ENCODE data around the gene MKNK1. TPM values are rescaled to one million over a fixed set of nuclear protein-coding genes. Genes with fewer than 3 reads are reported as not detected.

The MKNK1 gene
- total RNA-seq, 1 experiment from 2014 or later, result 12.9 TPM

DNA sequence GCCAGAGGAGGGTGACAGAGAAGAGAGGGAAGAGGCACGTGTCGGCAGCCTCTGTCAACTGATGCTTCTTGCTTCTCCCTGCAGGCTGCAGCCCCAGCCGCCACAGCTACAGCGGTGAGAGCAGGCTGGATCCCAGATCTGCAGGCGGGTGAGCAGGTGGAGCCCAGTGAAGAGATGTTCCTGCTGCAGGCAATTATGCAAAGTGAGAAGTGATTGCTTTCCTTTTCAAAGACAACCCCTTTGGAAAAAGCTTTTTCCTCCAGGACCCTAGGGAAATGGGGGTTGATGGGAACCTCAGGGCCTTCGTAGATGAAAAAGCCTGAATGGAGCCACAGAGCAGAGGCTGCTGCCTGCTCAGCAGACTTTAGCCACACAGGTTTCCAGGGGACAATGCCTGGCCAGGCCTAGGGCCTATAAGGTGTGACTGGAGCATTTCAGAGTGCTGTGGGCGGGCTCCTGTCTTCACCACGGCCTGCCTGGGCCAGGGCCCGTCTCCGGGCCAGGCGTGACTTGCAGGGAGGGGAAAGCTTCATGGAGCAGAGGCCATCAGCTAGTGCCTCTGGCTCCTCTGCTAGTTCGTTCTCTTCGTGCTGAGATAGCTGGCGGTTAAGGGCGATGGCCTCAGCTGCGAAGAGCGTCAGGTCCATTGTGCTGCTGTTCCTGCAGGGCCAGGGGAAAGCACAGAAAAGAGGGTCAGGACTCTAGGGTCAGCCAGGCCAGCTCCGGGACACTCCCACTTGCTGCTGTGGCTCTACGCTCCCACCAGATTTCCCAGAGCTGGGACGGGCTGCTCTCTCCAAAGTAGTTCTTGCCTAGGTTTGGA is 45.7 kb downstream of the MKNK1 start:
- no peak overlapping the region for H3K4me3 Mint-ChIP-seq
- Histone ChIP-seq H3T11ph (ENCODE audit: low read length) (no peak overlapping the region), H4K91ac (ENCODE audit: insufficient read length, low read depth, low read length) (no peak overlapping the region), H4K20me1 (ENCODE audit: control insufficient read depth, insufficient read depth, insufficient read length) (no peaks in the 10 kb centered on the region), H2BK20ac (ENCODE audit: low read depth, low read length, poor library complexity, severe bottlenecking) (no peak overlapping the region), H3K18ac (ENCODE audit: insufficient read length, low read depth, low read length) (no peak overlapping the region), H3K4me1 (ENCODE audit: insufficient read depth, low read length) (0 out of 2 replicates have a peak, but pooled peaks cover 2% of the 10 kb centered on the region), H3K23ac (ENCODE audit: insufficient read length, low read depth, low read length) (no peak overlapping the region), H3K27me3 (ENCODE audit: insufficient read depth, low read length) (no peaks in the 10 kb centered on the region), H2BK120ac (ENCODE audit: low read depth, low read length, poor library complexity, severe bottlenecking) (no peak overlapping the region), H3K79me1 (ENCODE audit: insufficient read depth, low read depth, low read length, poor library complexity, severe bottlenecking) (no peaks in the 10 kb centered on the region), H3K4me2 (ENCODE audit: insufficient read depth, insufficient read length, low read length) (no peak overlapping the region), H3K23me2 (ENCODE audit: insufficient read length, low read depth, low read length, poor library complexity, severe bottlenecking) (no peaks in the 10 kb centered on the region), H3K14ac (ENCODE audit: insufficient read depth, low read length) (no peak overlapping the region), H4K8ac (replicated peaks; ENCODE audit: insufficient read length, low read depth, low read length) (no peak overlapping the region), H2BK12ac (ENCODE audit: insufficient read length, low read depth, low read length) (no peak overlapping the region), H3K4ac (ENCODE audit: low read depth, low read length) (no peak overlapping the region), H3K9ac (ENCODE audit: extremely low read depth, insufficient read length, low read length) (no peak overlapping the region), H4K5ac (ENCODE audit: insufficient read length, low read depth, low read length) (no peak overlapping the region), H2BK15ac (ENCODE audit: low read depth, low read length) (no peak overlapping the region), H3K56ac (ENCODE audit: insufficient read length, low read depth, low read length) (no peak overlapping the region), H3K79me2 (ENCODE audit: insufficient read depth, low read length) (no peaks in the 10 kb centered on the region), H2BK5ac (ENCODE audit: insufficient read length, low read length) (no peak overlapping the region), H2AK5ac (ENCODE audit: insufficient read length, low read length) (no peak overlapping the region), H3K27ac (ENCODE audit: insufficient read length, low read depth, low read length) (no peak overlapping the region), H2AFZ (ENCODE audit: low read length) (no peak overlapping the region), H3K9me3 (ENCODE audit: control insufficient read depth, low read depth, low read length) (no peaks in the 10 kb centered on the region)
- no CpG with 5 or more reads among the region's 20 CpGs for WGBS (ENCODE audit: extremely low coverage, insufficient read length, low lambda C conversion rate)
- DNase-seq, result peak; percentile 59
- no peaks in the 10 kb centered on the region for H3K9me3 Mint-ChIP-seq
- peaks cover 7 to 18% of the 10 kb centered on the region in 2 experiments for H3K4me1 Mint-ChIP-seq
- H3K27ac Mint-ChIP-seq, result peak overlapping the region in 2 of 3 experiments; percentile 38 to 62; a peak in 2 of 7 replicates
- peaks cover 1% of the 10 kb centered on the region; the same call in 1 of the 2 replicates for H3K27me3 Mint-ChIP-seq (ENCODE audit: low read depth)
- TF ChIP-seq CTCF (conservative IDR thresholded peaks at IDR 0.05), result no peak
- peaks cover 0 to 4% (median 0%) of the 10 kb centered on the region in 3 experiments; a peak in 1 of 7 replicates for H3K36me3 Mint-ChIP-seq (ENCODE audit: insufficient read depth in 1 of 3, low read depth in 3 of 3)

All from H9 (cell line).